Neural progenitor cell (in vitro differentiated cells): ENCODE data around the gene TENT4A.

Source experiments
- CTCF ChIP-seq: fragments of 200-600 bp; sonication (generic); IDR thresholded peaks from 2 replicates; pipeline ENCODE4 v1.5.1; 2017; ENCODE audit warnings: antibody characterized with exemption, mild to moderate bottlenecking
- EZH2phosphoT487 ChIP-seq: fragments of 200-600 bp; sonication (generic); IDR thresholded peaks from 2 replicates; pipeline ENCODE4 v1.6.1; 2017; ENCODE audit warnings: antibody characterized with exemption

GRCh38 chr5:6758706-6759105 is 45.5 kb downstream of the TENT4A start:
- TF ChIP-seq CTCF (no peak), EZH2phosphoT487 (no peak)
